ENCODE data around the gene HSD3B7. TPM values are rescaled to one million over a fixed set of nuclear protein-coding genes. Genes with fewer than 3 reads are reported as not detected.

The HSD3B7 gene
- total and polyA plus RNA-seq, 2 of the 4 experiments (the other 2 are of a cell fraction): 8.5 to 11.3 TPM

DNA sequence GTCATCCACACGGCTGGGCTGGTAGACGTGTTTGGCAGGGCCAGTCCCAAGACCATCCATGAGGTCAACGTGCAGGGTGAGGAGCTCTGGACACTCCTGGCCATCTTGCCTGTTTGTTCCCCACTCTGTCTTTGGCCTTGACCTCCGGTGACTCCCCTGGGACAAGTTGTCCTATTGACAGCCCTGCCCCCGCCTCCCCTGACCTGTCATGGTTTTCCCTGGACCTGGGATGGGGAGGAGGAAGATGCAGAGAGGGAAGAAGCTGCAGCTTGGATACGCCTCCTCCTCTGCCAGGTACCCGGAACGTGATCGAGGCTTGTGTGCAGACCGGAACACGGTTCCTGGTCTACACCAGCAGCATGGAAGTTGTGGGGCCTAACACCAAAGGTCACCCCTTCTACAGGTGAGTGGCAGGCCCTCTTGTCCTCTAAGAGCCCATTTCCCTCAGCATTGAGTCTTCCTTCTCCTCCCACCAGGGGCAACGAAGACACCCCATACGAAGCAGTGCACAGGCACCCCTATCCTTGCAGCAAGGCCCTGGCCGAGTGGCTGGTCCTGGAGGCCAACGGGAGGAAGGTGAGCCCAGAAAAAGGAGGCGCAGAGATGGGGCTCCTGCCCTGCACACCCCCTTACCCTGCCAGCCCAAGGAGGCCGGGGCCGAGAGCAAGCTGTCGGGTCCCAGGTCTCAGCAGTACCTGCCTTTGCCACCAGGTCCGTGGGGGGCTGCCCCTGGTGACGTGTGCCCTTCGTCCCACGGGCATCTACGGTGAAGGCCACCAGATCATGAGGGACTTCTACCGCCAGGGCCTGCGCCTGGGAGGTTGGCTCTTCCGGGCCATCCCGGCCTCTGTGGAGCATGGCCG is 1.4 kb downstream of the HSD3B7 start:
- H3K23ac ChIP-seq (ENCODE audit: low read depth, low read length): 0 out of 2 replicates have a peak overlapping the region, but pooled peaks have one; percentile 1
- H3K9me1 ChIP-seq (ENCODE audit: insufficient read depth, low read length): no peaks in the 10 kb centered on the region; the same call in none of the 2 replicates
- no peak overlapping the region for H3K56ac ChIP-seq (ENCODE audit: extremely low read depth, insufficient read depth, low read length)
- TF ChIP-seq CEBPB (IDR thresholded peaks at IDR 0.05; ENCODE audit: low read depth, low read length) (no peak), FOS (IDR thresholded peaks at IDR 0.05; ENCODE audit: low read depth, low read length) (no peak), MAZ (IDR thresholded peaks at IDR 0.05; ENCODE audit: borderline replicate concordance, low read depth, low read length) (no peak), BHLHE40 (IDR thresholded peaks at IDR 0.05; ENCODE audit: low read depth, low read length) (no peak), CHD1 (IDR thresholded peaks at IDR 0.05; ENCODE audit: low read depth, low read length) (no peak), RFX5 (IDR thresholded peaks at IDR 0.05; ENCODE audit: low read depth, low read length) (no peak)
- DNase-seq: no peak
- no peak overlapping the region for H2BK5ac ChIP-seq (ENCODE audit: low read depth, low read length, poor library complexity, severe bottlenecking)
- dilution Hi-C loops (cut with HindIII; ENCODE audit: low sequenced_read_pairs, unreplicated experiment) (no loop called here), intact Hi-C loops (cut with micrococcal nuclease) (no loop called here), in situ Hi-C loops (cut with MboI; ENCODE audit: low sequenced_read_pairs) (loop anchor here (10.0 to 25.0 kb wide), 3 partner anchors 98 to 878 kb away; partner anchors contain the start of gene PRSS53)
- no peaks in the 10 kb centered on the region for H3K9me3 ChIP-seq (ENCODE audit: control insufficient read depth, insufficient read depth, low read length)
- no peak overlapping the region for H3K4me3 ChIP-seq (ENCODE audit: insufficient read depth, low read depth, low read length)
- no peaks in the 10 kb centered on the region for H3K27me3 ChIP-seq (ENCODE audit: control insufficient read depth, insufficient read depth, low read length)
- H3K27ac ChIP-seq (ENCODE audit: insufficient read depth, low read length): no peak overlapping the region
- WGBS, 2 experiments (ENCODE audit: extremely low coverage in 2 of 2, insufficient read length in 1 of 2): 87% methylated on average over 6 of the region's 29 CpGs; no CpG with 5 or more reads in 1 of the 2 experiments
- no peak overlapping the region for H4K91ac ChIP-seq (ENCODE audit: insufficient read depth, low read depth, low read length)
- ChIA-PET POLR2A (ENCODE audit: unreplicated experiment) (no interaction called here), CTCF (no interaction called here)
- no peak overlapping the region for H2BK20ac ChIP-seq (ENCODE audit: low read depth, low read length)
- BruUV-seq (replicated peaks): no TSS peak
- H2BK120ac ChIP-seq (ENCODE audit: low read depth, low read length): no peak overlapping the region
- H4K8ac ChIP-seq (ENCODE audit: low read depth in 2 of 2, low read length in 2 of 2): peak overlapping the region in 1 of 2 experiments; percentile 75; a peak in 1 of 4 replicates
- H3K36me3 ChIP-seq (ENCODE audit: control insufficient read depth, insufficient read depth, low read length): peaks cover 20% of the 10 kb centered on the region
- no peak for ATAC-seq (ENCODE audit: low read depth)
- peak overlapping the region; percentile 56 for H2AFZ ChIP-seq (replicated peaks; ENCODE audit: low read length, poor library complexity)
- no peaks in the 10 kb centered on the region for H4K20me1 ChIP-seq (ENCODE audit: insufficient read depth, low read length)
- H2AK5ac ChIP-seq (ENCODE audit: low read depth, low read length): peak overlapping the region; percentile 78; the same call in 1 of the 2 replicates
- peaks cover 8% of the 10 kb centered on the region for H3K4me1 ChIP-seq (ENCODE audit: control insufficient read depth, insufficient read depth, low read length)
- H4K5ac ChIP-seq (ENCODE audit: low read depth, low read length): no peak overlapping the region
- no peak overlapping the region for H3K4me2 ChIP-seq (ENCODE audit: low read depth, low read length)
- H3K9ac ChIP-seq (ENCODE audit: low read depth, low read length): no peak overlapping the region
- peak overlapping the region; percentile 94 for H3K4ac ChIP-seq (ENCODE audit: low read depth, low read length)
- no peak overlapping the region for H3K14ac ChIP-seq (replicated peaks; ENCODE audit: low read depth, low read length)
- H2AK9ac ChIP-seq (replicated peaks; ENCODE audit: low read depth, low read length, poor library complexity): peak overlapping the region; percentile 98
- no peak overlapping the region for H3K18ac ChIP-seq (ENCODE audit: low read depth, low read length)
- no peak overlapping the region for H2BK15ac ChIP-seq (ENCODE audit: low read depth, low read length)
- H3K79me1 ChIP-seq (ENCODE audit: low read depth in 1 of 2, low read length in 2 of 2): peaks cover 0 to 16% of the 10 kb centered on the region in 2 experiments; a peak in 2 of 4 replicates
